CD14-positive monocyte (primary cell): ENCODE measurements around the gene PAK5. TPM values are rescaled to one million over a fixed set of nuclear protein-coding genes. Genes with fewer than 3 reads are reported as not detected.
A peak's percentile ranks its signal among the peaks of the same experiment; 100 is the strongest.

Source experiments
- DNase-seq, 3 donors: peaks; one replicate each; pipeline ENCODE4 v3.0.0-alpha.2; 2011 to 2022
- H2AFZ ChIP-seq: 2 replicates; pipeline ENCODE4 v1.6.0; 2012; ENCODE audit warnings: mild to moderate bottlenecking, low read depth, low read length, inconsistent platforms; ENCODE audit not compliant: insufficient read depth, poor library complexity, severe bottlenecking
- H3K27ac ChIP-seq, 2 donors: 1 replicate in 1 of 2; 2 replicates in 1 of 2; pipeline ENCODE4 v1.5.1; 2012 to 2013; ENCODE audit warnings: low read length in 2 of 2, control low read depth in 1 of 2, inconsistent platforms in 1 of 2, low read depth in 1 of 2, mild to moderate bottlenecking in 1 of 2
- H3K27me3 ChIP-seq, 2 donors: one replicate each; pipeline versions ENCODE4 v1.6.0 to v1.6.1; 2011 to 2013; ENCODE audit warnings: low read length in 2 of 2; ENCODE audit not compliant: control insufficient read depth in 2 of 2, insufficient read depth in 2 of 2
- H3K36me3 ChIP-seq, 2 donors: replicated peaks in 1 of 2; 1 replicate in 1 of 2; 2 replicates in 1 of 2; pipeline versions ENCODE4 v1.5.1 to v1.6.1; 2012 to 2013; ENCODE audit warnings: low read length in 2 of 2, control low read depth in 1 of 2, inconsistent platforms in 1 of 2, mild to moderate bottlenecking in 1 of 2; ENCODE audit not compliant: insufficient read depth in 2 of 2, control insufficient read depth in 1 of 2
- H3K4me1 ChIP-seq, 2 donors: 1 replicate in 1 of 2; 2 replicates in 1 of 2; pipeline versions ENCODE4 v1.5.1 to v1.6.1; 2012 to 2013; ENCODE audit warnings: low read length in 2 of 2, control low read depth in 1 of 2, inconsistent platforms in 1 of 2, mild to moderate bottlenecking in 1 of 2, moderate library complexity in 1 of 2; ENCODE audit not compliant: insufficient read depth in 2 of 2, control insufficient read depth in 1 of 2
- H3K4me2 ChIP-seq: replicated peaks from 2 replicates; pipeline ENCODE3; 2012; ENCODE audit warnings: low read length, moderate library complexity, mild to moderate bottlenecking; ENCODE audit not compliant: poor library complexity, severe bottlenecking; ENCODE audit errors: extremely low read depth
- H3K4me3 ChIP-seq, 3 experiments: fragments of 200-600 bp in 1 of 3; sonication (generic) in 1 of 3; replicated peaks in 1 of 3; 1 replicate in 2 of 3; 2 replicates in 1 of 3; pipeline ENCODE4 v1.5.1; 2011 to 2013; ENCODE audit warnings: low read length in 3 of 3, mild to moderate bottlenecking in 3 of 3, control low read depth in 2 of 3, low read depth in 2 of 3, inconsistent platforms in 1 of 3, moderate library complexity in 1 of 3
- H3K79me2 ChIP-seq: 2 replicates; pipeline ENCODE4 v1.6.0; 2012; ENCODE audit warnings: mild to moderate bottlenecking, control low read depth, inconsistent platforms, low read length, moderate library complexity; ENCODE audit not compliant: insufficient read depth
- H3K9ac ChIP-seq: 2 replicates; pipeline ENCODE4 v1.6.0; 2017; ENCODE audit warnings: low read length, mild to moderate bottlenecking; ENCODE audit not compliant: insufficient read depth, poor library complexity, severe bottlenecking
- H3K9me3 ChIP-seq, 2 donors: replicated peaks in 1 of 2; 1 replicate in 1 of 2; 2 replicates in 1 of 2; pipeline versions ENCODE4 v1.5.1 to v1.6.1; 2012 to 2013; ENCODE audit warnings: low read length in 2 of 2, control low read depth in 1 of 2; ENCODE audit not compliant: control insufficient read depth in 1 of 2, insufficient read depth in 1 of 2
- H4K20me1 ChIP-seq: 2 replicates; pipeline ENCODE4 v1.6.0; 2012; ENCODE audit warnings: mild to moderate bottlenecking, low read length, control low read depth, moderate library complexity; ENCODE audit not compliant: insufficient read depth
- H3K27ac Mint-ChIP-seq, 7 donors: one replicate each; pipeline ENCODE4 v1.8.0; 2020; ENCODE audit warnings: mild to moderate bottlenecking in 7 of 7, mixed read lengths in 7 of 7, moderate library complexity in 6 of 7, inconsistent platforms in 2 of 7
- H3K27me3 Mint-ChIP-seq, 3 donors: one replicate each; pipeline ENCODE4 v1.8.0; 2021 to 2022; ENCODE audit warnings: low read depth in 3 of 3, mild to moderate bottlenecking in 3 of 3, mixed read lengths in 3 of 3, moderate library complexity in 3 of 3, inconsistent platforms in 1 of 3
- H3K36me3 Mint-ChIP-seq, 2 donors: one replicate each; pipeline ENCODE4 v1.8.0; 2020; ENCODE audit warnings: mixed read lengths in 2 of 2, inconsistent platforms in 1 of 2, mild to moderate bottlenecking in 1 of 2
- H3K4me1 Mint-ChIP-seq: one replicate; pipeline ENCODE4 v1.8.0; 2020; ENCODE audit warnings: mild to moderate bottlenecking, mixed read lengths
- H3K4me3 Mint-ChIP-seq, 2 donors: one replicate each; pipeline ENCODE4 v1.8.0; 2020; ENCODE audit warnings: mild to moderate bottlenecking in 2 of 2, mixed read lengths in 2 of 2, moderate library complexity in 1 of 2
- H3K9me3 Mint-ChIP-seq, 7 donors: one replicate each; pipeline ENCODE4 v1.8.0; 2020 to 2022; ENCODE audit warnings: mixed read lengths in 7 of 7, mild to moderate bottlenecking in 6 of 7, moderate library complexity in 6 of 7, inconsistent platforms in 2 of 7
- WGBS: methylation state at CpG from one replicate; pipeline ENCODE4 v1.1.5; 2013; ENCODE audit warnings: missing lambda C conversion rate; ENCODE audit not compliant: insufficient coverage; 5-methylcytosine and 5-hydroxymethylcytosine counted together
- intact Hi-C, 2 donors: fragments of 100-400 bp; cut with micrococcal nuclease; formaldehyde crosslinking; loops; one replicate each; pipeline versions ENCODE4 v1.15.0 to v1.15.1; 2023
- polyA plus RNA-seq, 3 donors: library from polyadenylated mRNA; depleted of rRNA in 1 of 3; unstranded in 2 of 3; stranded (reverse) in 1 of 3; fragments of 300-500 nt in 2 of 3; fragments of >200 nt in 1 of 3; fragmentation: Illumina TruSeq in 2 of 3; gene quantifications; 1 replicate in 2 of 3; 2 replicates in 1 of 3; pipeline ENCODE4 v1.2.3, GENCODE V29; 2012 to 2021
- TF ChIP-seq, protein P1 (sequence below): fragments of 200-600 bp; IDR thresholded peaks from one replicate; pipeline ENCODE4 v1.8.0; 2022; ENCODE audit warnings: antibody characterized with exemption, mild to moderate bottlenecking

The PAK5 gene
- polyA plus RNA-seq, 3 donors = not detected

DNA sequence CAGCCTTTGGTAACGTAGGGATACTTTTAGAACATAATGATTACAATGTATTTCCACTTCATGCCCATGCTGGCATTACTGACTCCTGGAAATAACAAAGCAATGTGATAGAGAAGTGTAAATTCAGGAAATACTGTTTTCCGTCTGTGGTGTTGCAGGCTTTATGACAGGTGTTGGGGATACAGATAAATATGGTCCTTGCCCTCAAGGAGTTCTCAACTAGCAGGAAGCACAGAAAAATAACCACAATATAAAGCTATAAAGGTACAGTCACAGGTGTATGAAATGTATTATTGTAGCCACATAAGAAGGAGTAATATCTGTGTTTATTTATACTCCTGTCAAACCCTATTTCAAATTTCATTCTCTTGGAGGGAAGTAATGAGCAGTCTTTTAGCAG is 337.4 kb downstream of the PAK5 start:
- no peak overlapping the region for H3K4me2 ChIP-seq
- H3K4me3 ChIP-seq = no peak overlapping the region
- H3K36me3 ChIP-seq = no peaks in the 10 kb centered on the region
- no CpG with 5 or more reads among the region's 2 CpGs for WGBS
- H3K4me1 ChIP-seq = peaks cover 68 to 75% of the 10 kb centered on the region in 2 donors
- H3K9me3 Mint-ChIP-seq = peaks cover 1 to 17% (median 5%) of the 10 kb centered on the region in 7 donors
- no peak overlapping the region for H3K4me3 Mint-ChIP-seq
- H3K9me3 ChIP-seq = peaks cover 0 to 7% of the 10 kb centered on the region in 2 donors
- TF ChIP-seq, protein P1, sequence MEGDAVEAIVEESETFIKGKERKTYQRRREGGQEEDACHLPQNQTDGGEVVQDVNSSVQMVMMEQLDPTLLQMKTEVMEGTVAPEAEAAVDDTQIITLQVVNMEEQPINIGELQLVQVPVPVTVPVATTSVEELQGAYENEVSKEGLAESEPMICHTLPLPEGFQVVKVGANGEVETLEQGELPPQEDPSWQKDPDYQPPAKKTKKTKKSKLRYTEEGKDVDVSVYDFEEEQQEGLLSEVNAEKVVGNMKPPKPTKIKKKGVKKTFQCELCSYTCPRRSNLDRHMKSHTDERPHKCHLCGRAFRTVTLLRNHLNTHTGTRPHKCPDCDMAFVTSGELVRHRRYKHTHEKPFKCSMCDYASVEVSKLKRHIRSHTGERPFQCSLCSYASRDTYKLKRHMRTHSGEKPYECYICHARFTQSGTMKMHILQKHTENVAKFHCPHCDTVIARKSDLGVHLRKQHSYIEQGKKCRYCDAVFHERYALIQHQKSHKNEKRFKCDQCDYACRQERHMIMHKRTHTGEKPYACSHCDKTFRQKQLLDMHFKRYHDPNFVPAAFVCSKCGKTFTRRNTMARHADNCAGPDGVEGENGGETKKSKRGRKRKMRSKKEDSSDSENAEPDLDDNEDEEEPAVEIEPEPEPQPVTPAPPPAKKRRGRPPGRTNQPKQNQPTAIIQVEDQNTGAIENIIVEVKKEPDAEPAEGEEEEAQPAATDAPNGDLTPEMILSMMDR = no peak
- H3K27ac Mint-ChIP-seq = no peak overlapping the region
- DNase-seq = no peak
- H3K27ac ChIP-seq = no peak overlapping the region
- intact Hi-C loops = no loop called here
- H3K9ac ChIP-seq = no peak overlapping the region
- peaks cover 12 to 15% (median 14%) of the 10 kb centered on the region in 3 donors for H3K27me3 Mint-ChIP-seq
- H2AFZ ChIP-seq = no peak overlapping the region
- no peaks in the 10 kb centered on the region for H4K20me1 ChIP-seq
- H3K36me3 Mint-ChIP-seq = peaks cover 4 to 6% of the 10 kb centered on the region in 2 donors
- H3K79me2 ChIP-seq = no peaks in the 10 kb centered on the region
- H3K4me1 Mint-ChIP-seq = peaks cover 30% of the 10 kb centered on the region
- peaks cover 10 to 15% of the 10 kb centered on the region in 2 donors for H3K27me3 ChIP-seq

DNA sequence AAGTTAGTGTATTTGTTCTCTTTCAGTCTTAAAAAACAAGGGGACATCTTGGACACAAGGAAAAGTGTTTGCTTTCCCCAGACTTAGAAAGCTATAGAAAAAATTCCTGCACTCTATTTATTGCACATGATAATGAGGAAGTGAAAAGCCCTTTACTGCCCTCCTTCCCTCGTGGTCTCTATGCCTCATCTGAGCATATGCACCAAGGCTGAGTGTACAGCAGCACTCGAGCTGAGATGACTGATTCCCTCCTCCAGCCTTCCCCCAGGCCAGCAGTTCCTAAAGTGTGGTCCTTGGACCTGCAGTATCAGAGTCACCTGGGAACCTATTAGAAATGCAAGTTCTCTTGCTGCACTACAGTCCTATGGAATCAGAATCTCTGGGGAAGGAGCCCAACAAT is 338.8 kb downstream of the PAK5 start:
- Histone ChIP-seq H3K79me2 (no peaks in the 10 kb centered on the region), H3K4me3 (no peak overlapping the region), H2AFZ (no peak overlapping the region), H4K20me1 (no peaks in the 10 kb centered on the region), H3K4me2 (no peak overlapping the region), H3K9ac (no peak overlapping the region), H3K9me3 (no peaks in the 10 kb centered on the region), H3K4me1 (peaks cover 72 to 79% of the 10 kb centered on the region in 2 donors), H3K36me3 (no peaks in the 10 kb centered on the region), H3K27me3 (peaks cover 0 to 2% of the 10 kb centered on the region in 2 donors), H3K27ac (no peak overlapping the region)
- WGBS = 0% methylated on average over 2 of the region's 2 CpGs
- Mint-ChIP-seq H3K27me3 (peaks cover 0 to 4% (median 2%) of the 10 kb centered on the region in 3 donors), H3K27ac (no peak overlapping the region), H3K9me3 (peaks cover 1 to 6% (median 4%) of the 10 kb centered on the region in 7 donors), H3K4me1 (peaks cover 36% of the 10 kb centered on the region), H3K36me3 (no peaks in the 10 kb centered on the region), H3K4me3 (no peak overlapping the region)
- peak; percentile 81 to 90 (median 84) for DNase-seq
- TF ChIP-seq, protein P1 = no peak
- intact Hi-C loops = no loop called here
